HTR-8/SVneo (cell line): ENCODE data around the gene IMPG2.
A peak's percentile ranks its signal among the peaks of the same experiment; 100 is the strongest.
"Not testable (repeated sequence)": the region's sequence is repeated elsewhere in the genome, so short reads cannot be mapped to it uniquely, and the experiment has no call there.

Source experiments
- DNase-seq: peaks from one replicate; pipeline ENCODE4 v3.0.0; 2011; ENCODE audit warnings: low spot score, mixed read lengths; ENCODE audit not compliant: insufficient read length
- FAIRE-seq: peaks from 2 replicates; lab custom pipeline; 2011; peaks lifted over from hg19 to GRCh38; lab: Jason Lieb, UNC

The IMPG2 gene

DNA sequence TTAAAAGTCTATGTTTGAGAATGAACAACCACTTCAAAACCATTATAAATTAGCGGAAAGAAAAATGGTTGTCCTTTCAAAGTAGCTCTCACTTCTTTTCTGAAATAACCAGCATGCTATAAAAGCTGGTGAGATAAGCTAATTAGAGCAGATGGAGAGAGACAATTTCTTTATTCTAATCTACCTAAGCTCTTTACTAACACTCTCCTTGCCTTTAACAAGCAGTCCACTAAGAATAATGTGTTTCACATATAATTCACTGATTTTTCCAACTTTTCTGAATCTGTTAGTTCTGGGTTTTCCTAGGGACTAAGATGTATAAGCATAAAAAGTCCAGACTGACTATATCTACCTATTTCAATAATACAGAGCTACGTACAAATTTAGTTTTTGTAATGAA, at the start of gene IMPG2:
IMPG2 (minus strand) TSS at position 101 of the 400 bp plus-strand sequence. CDS start 203 bp downstream, outside the sequence.
- DNase-seq: no peak
- FAIRE-seq: no peak

DNA sequence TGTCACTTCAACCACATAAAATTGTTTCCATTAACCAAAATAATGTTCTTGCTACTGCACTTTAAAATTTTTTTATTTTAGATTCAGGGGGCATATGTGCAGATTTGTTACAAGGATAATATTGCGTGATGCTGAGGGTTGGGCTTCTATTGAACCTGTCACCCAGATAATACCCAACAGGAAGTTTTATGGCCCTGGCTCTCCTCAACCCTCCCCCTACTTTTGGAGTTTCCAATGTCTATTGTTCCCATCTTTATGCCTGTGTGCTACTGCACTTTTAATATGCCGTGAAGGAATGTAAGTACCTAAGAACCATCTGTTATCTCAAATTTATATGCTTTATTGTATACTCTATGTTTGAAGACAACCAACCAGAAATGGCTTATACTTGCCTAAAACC, 42.0 kb upstream of the IMPG2 start:
- FAIRE-seq (no peak), DNase-seq (no peak)

GRCh38 chr3:101351829-101352228, 31.5 kb upstream of the IMPG2 start:
- no peak for FAIRE-seq

DNA sequence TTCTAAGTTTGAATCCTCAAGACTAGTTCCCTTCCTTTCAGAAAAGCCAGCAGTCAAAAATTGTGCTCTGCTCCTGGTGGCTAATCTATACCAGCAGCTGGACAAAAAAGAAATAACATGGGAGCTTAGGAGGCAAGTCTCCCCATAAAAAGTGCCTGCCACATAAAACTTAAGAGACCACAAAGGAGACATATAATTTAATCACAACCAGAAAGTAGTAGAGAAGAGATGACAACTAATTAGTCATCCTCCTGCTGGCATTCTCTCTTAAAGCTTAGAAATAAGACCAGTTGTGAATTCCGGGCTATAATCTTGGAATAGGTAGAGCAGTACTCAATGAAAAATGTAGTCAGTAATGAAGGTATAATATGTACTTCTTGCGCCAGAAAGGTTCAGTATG, 20.2 kb upstream of the IMPG2 start:
- DNase-seq: no peak
- FAIRE-seq: no peak

More at GRCh38 chr3:101351829-101352228, 31.5 kb upstream of the IMPG2 start:
- no peak for DNase-seq

DNA sequence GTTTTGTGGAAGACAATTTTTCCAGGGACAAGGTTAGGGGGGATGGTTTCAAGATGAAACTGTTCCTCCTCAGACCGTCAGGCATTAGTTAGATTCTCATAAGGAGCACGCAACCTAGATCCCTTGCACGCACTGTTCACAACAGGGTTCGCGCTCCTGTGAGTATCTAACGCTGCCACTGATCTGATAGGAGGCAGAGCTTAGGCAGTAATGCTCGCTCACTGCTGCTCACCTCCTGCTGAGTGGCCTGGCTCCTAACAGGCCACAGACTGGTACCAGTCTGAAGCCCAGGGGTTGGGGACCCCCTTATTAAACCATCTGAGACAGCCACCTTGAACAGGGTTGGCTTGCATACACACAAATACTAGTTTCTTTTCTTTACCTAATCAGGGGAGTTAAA, 13.5 kb upstream of the IMPG2 start:
- FAIRE-seq: no peak

GRCh38 chr3:101329016-101329673, 8.8 kb upstream of the IMPG2 start:
- no peak for FAIRE-seq
- DNase-seq: no peak

More for the DNA sequence above, 13.5 kb upstream of the IMPG2 start:
- DNase-seq: no peak

- DNase-seq (no peak), FAIRE-seq (no peak)
Observed at GRCh38 chr3:101325393-101326134, 5.2 kb upstream of the IMPG2 start.

DNA sequence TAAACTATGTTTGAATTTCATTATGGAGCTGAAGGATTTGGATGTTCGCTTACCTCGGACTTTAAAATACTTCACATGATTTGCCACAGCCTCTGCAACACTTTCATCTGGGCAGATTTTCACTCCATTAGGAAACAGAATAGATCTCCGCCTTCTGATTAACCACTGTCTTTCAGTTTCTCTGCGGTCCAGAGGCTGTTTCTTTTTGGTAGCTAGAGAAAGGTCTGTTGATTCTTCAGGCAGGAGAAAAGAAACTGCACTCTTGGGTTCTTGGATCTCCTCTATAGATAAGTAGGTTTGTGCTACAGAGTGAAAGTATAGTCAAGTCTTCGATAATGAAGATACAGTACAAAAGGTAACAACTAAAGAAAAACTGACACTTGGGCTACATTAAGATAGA, 844 bp downstream of the IMPG2 start:
- no peak for FAIRE-seq
- DNase-seq: no peak

DNA sequence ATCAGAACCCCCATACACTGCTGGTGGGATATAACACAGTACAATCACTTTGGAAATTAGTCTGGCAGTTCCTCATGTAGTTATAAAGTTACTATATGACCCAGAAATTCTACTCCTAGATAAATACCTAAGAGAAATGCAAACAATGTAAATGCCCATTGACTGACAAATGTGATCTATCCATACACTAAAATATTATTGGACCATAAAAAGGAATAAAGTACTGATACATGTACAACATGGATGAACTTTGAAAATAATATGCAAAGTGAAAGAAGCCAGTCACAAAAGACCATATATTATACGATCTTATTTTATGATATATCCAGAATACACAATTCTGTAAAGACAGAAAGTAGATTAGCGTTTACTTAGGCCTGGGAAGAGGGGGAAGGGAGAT, 7.8 kb downstream of the IMPG2 start:
- FAIRE-seq (no peak), DNase-seq (no peak)

DNA sequence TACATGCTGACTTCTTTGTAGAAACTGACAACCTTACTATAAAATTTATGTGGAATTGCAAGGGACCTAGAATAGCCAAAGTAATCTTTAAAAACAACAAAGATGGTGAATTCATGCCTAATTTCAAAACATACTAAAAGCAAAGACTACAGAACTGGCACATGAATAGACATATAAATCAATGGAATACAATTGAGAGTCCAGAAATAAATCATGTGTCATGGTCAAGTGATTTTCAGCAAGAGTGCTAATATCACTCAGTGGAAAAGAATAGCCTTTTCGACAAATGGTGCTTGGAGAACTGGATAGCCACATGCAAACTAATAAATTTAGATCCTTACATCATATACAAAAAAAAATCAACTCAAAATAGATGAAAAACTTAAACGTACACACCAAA, 8.7 kb downstream of the IMPG2 start:
- FAIRE-seq: no peak
- no peak for DNase-seq

- DNase-seq (no peak), FAIRE-seq (no peak)
Observed at GRCh38 chr3:101310978-101311375, 9.4 kb downstream of the IMPG2 start.

GRCh38 chr3:101308147-101308772, 12.1 kb downstream of the IMPG2 start:
- not testable (repeated sequence) for FAIRE-seq, DNase-seq

DNA sequence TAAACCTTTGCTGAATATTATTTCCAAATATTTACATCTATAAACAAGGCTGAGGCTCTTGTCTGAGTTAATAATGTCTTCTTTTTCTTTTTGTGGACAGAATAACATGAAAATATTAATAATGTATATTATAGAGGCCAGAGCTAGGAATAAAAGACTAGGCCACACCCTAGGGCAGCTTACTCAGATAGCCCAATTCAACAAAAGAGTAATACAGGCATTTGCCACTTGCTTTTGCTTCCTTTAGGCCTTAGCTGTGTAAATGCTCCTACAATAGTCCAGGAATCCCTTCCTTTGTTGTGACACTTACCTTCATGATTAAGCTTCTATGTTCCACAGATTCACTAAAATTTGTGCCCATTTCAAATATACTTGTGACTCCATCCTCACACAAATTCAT, 16.5 kb downstream of the IMPG2 start:
- DNase-seq: no peak
- FAIRE-seq: no peak

DNA sequence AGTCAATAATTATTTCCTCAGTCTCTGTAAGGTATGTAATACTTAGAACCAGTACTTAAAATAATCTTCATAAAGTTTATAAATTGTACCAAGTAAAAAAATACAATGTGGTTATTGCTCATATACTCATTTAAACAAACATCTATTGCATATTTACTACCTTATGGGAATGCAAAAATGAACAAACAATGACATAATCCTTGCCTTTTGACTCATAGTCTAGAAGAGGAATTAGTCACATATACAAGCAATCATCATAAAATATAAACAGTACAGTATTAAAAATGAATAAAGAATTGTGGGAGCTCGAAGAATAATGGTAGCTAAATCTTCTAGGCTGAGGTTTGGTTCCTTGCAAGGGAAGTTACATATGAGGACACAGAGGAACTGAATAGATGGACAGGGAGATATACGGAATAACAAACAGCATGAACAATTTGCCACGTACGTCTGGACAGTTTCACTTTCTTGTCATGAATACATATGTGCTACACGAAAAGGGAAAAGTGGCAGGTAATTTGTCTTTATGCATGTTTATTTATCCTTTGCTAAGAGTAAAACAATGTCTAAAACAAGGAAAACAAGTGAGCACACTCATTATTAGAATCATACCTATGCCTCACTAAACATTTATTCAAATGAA, 17.2 kb downstream of the IMPG2 start:
- no peak for DNase-seq
- peak; percentile 52 for FAIRE-seq

DNA sequence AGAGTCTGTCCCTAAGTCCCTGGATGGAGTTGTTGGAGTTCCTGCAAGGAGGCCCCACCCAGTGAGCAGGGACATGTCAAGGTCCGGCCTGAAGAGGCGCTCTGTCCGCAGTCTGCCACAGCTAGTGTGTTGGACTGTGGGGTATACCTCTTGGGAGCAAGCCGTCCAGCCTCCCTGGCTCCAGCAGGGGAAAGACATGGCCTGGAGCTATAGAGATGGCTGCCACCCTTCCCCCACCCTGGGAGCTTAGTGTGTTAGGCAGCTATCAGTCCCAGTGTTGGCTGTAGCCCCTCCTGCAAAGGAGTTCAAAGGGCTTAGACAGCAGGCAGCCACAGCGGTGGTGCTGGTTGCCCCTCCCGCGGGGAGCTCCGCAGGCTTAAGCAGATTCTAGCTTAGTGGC, 20.3 kb downstream of the IMPG2 start:
- no peak for DNase-seq
- no peak for FAIRE-seq

- FAIRE-seq (no peak), DNase-seq (no peak)
Observed at GRCh38 chr3:101292027-101292426, 28.3 kb downstream of the IMPG2 start.

GRCh38 chr3:101288294-101288693, 32.1 kb downstream of the IMPG2 start:
- FAIRE-seq (peak; percentile 49), DNase-seq (no peak)

DNA sequence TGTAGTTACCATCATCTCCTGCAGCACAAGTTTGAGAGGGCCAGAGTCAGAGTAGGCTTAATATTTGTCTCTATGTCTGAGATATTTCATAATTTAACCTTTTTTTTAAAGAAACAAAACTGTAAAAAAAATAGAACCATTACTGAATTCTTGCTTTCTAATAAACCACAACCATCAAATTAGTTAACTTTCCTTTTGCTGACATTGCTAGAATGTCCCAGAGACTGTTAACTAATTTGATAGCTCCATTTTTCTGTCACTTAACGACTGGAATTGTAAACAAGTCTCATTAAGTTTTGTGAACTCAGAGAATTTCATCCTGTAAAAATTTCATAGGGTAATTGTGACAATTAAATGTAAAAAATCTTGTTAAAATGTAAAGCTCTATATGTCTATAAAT, 35.6 kb downstream of the IMPG2 start:
- DNase-seq (no peak), FAIRE-seq (no peak)

- FAIRE-seq (no peak), DNase-seq (no peak)
Observed at GRCh38 chr3:101281521-101282030, 38.8 kb downstream of the IMPG2 start.

- DNase-seq (no peak), FAIRE-seq (peak; percentile 16)
Observed at GRCh38 chr3:101279765-101280385, 40.5 kb downstream of the IMPG2 start.
